A549 (cell line): Measurements from ENCODE around the gene CHRM5. TPM values are rescaled to one million over a fixed set of nuclear protein-coding genes. Genes with fewer than 3 reads are reported as not detected.
"Not testable (repeated sequence)": the region's sequence is repeated elsewhere in the genome, so short reads cannot be mapped to it uniquely, and the experiment has no call there.

Experiments used
- ATAC-seq, 2 experiments: fragments of 200-7000 bp in 1 of 2; fragments of >200 bp in 1 of 2; cut with Nextera tagmentation in 1 of 2; cut with Tn5 transposase in 1 of 2; 3 replicates each; pipeline versions ENCODE4 v1.8.0 to v1.9.1; 2018 to 2020; ENCODE audit warnings: mild to moderate bottlenecking in 1 of 2, moderate library complexity in 1 of 2
- CTCF ChIA-PET: fragments of 300-600 bp; sonication (Branson Sonifier 250); formaldehyde crosslinking; extraction: SDS; loops from one replicate; lab custom pipeline; 2021; ENCODE audit warnings: antibody characterized with exemption, inconsistent platforms; lab: Yijun Ruan, JAX
- POLR2A ChIA-PET: fragments of 350-600 bp; formaldehyde crosslinking; extraction: SDS; loops from one replicate; lab custom pipeline; 2021; ENCODE audit warnings: antibody characterized with exemption, inconsistent platforms; lab: Yijun Ruan, JAX
- DNase-seq, 2 experiments: peaks; one replicate each; pipeline versions ENCODE4 v3.0.0 to v3.0.0-alpha.2; 2011 to 2016; ENCODE audit warnings: low read depth in 1 of 2, low spot score in 1 of 2
- FAIRE-seq: peaks from 2 replicates; lab custom pipeline; 2011; peaks lifted over from hg19 to GRCh38; lab: Jason Lieb, UNC
- H3K27ac ChIP-seq, 2 experiments: fragments of >200 bp; sonication (Bioruptor Twin); formaldehyde crosslinking; 3 replicates each; pipeline ENCODE4 v1.5.1; 2016 to 2017
- H3K4me1 ChIP-seq: fragments of >200 bp; sonication (Bioruptor Twin); formaldehyde crosslinking; 3 replicates; pipeline ENCODE4 v1.6.1; 2016
- H3K4me2 ChIP-seq: fragments of >200 bp; sonication (Bioruptor Twin); formaldehyde crosslinking; 3 replicates; pipeline ENCODE4 v1.6.1; 2016
- H3K4me3 ChIP-seq: fragments of >200 bp; sonication (Bioruptor Twin); formaldehyde crosslinking; 3 replicates; pipeline ENCODE4 v1.5.1; 2016
- H3K9me3 ChIP-seq: fragments of >200 bp; sonication (Bioruptor Twin); formaldehyde crosslinking; 3 replicates; pipeline ENCODE4 v1.6.1; 2016
- CBX2 ChIP-seq: fragments of 200-600 bp; sonication (generic); IDR thresholded peaks from 2 replicates; pipeline ENCODE4 v1.6.1; 2016; ENCODE audit warnings: low read depth, mild to moderate bottlenecking, borderline replicate concordance
- CBX8 ChIP-seq: fragments of 200-600 bp; sonication (generic); IDR thresholded peaks from 2 replicates; pipeline ENCODE4 v1.6.1; 2016
- EP300 ChIP-seq, 2 experiments: fragments of >200 bp; sonication (Bioruptor Twin); formaldehyde crosslinking; IDR thresholded peaks; 2 replicates in 1 of 2; 3 replicates in 1 of 2; pipeline ENCODE4 v1.6.1; 2016 to 2017
- GATA3 ChIP-seq: IDR thresholded peaks from 2 replicates; pipeline ENCODE4 v1.6.1; 2012; ENCODE audit warnings: borderline replicate concordance
- JUNB ChIP-seq: fragments of >200 bp; sonication (Bioruptor Twin); formaldehyde crosslinking; IDR thresholded peaks from 2 replicates; pipeline ENCODE4 v1.6.1; 2016
- MYC ChIP-seq: IDR thresholded peaks from 2 replicates; pipeline ENCODE4 v1.6.1; 2012; ENCODE audit warnings: mild to moderate bottlenecking, inconsistent platforms, low read length, improper control_type of control experiment, borderline replicate concordance
- NFE2L2 ChIP-seq: fragments of 150-350 bp; conservative IDR thresholded peaks from 2 replicates; pipeline ENCODE4 v1.6.1; 2014; ENCODE audit warnings: low read length
- RARB ChIP-seq: fragments of 250-450 bp; sonication (Bioruptor Pico); IDR thresholded peaks from 2 replicates; pipeline ENCODE4 v1.8.0; 2021; ENCODE audit warnings: mild to moderate bottlenecking, moderate library complexity
- ZFP36 ChIP-seq: fragments of 450-650 bp; IDR thresholded peaks from 2 replicates; pipeline ENCODE4 v1.6.1; 2014; ENCODE audit warnings: borderline replicate concordance; ENCODE audit not compliant: partially characterized antibody
- ZSCAN20 ChIP-seq: fragments of 250-450 bp; sonication (Bioruptor Pico); IDR thresholded peaks from 2 replicates; pipeline ENCODE4 v1.8.0; 2022; ENCODE audit warnings: mild to moderate bottlenecking, moderate library complexity
- WGBS: methylation state at CpG from one replicate; pipeline ENCODE4 v1.1.6; 2017; ENCODE audit errors: missing lambda C conversion rate; 5-methylcytosine and 5-hydroxymethylcytosine counted together
- polyA plus RNA-seq, 4 experiments: library from polyadenylated mRNA; depleted of rRNA in 3 of 4; stranded (reverse); fragments of >200 nt; fragmentation: RNase III in 1 of 4; extraction: RNeasy Plus Mini Kit Qiagen cat#74134 plus additional on column Dnase treatment in 1 of 4; gene quantifications; 2 replicates in 3 of 4; 3 replicates in 1 of 4; pipeline ENCODE4 v1.2.3, GENCODE V29; 2011 to 2017
- TF ChIP-seq, protein P1 (sequence below): IDR thresholded peaks from 2 replicates; pipeline ENCODE4 v1.6.1; 2012
- TF ChIP-seq, protein P2 (sequence below): fragments of >200 bp; sonication (Bioruptor Twin); formaldehyde crosslinking; IDR thresholded peaks from 3 replicates; pipeline ENCODE4 v1.5.1; 2016
- TF ChIP-seq, protein P3 (sequence below): IDR thresholded peaks from 2 replicates; pipeline ENCODE4 v1.6.1; 2012; ENCODE audit warnings: low read depth, borderline replicate concordance
- TF ChIP-seq, protein P4 (sequence below): fragments of >200 bp; sonication (Bioruptor Twin); formaldehyde crosslinking; IDR thresholded peaks from 3 replicates; pipeline ENCODE4 v1.6.1; 2016
- TF ChIP-seq, protein P5 (sequence below): fragments of 250-450 bp; sonication (Bioruptor Pico); IDR thresholded peaks from 2 replicates; pipeline ENCODE4 v1.5.0; 2020; ENCODE audit warnings: low read depth, mild to moderate bottlenecking, moderate library complexity

Gene CHRM5
- polyA plus RNA-seq, 2 of the 4 experiments (the other 2 are of a cell fraction), result not detected

DNA sequence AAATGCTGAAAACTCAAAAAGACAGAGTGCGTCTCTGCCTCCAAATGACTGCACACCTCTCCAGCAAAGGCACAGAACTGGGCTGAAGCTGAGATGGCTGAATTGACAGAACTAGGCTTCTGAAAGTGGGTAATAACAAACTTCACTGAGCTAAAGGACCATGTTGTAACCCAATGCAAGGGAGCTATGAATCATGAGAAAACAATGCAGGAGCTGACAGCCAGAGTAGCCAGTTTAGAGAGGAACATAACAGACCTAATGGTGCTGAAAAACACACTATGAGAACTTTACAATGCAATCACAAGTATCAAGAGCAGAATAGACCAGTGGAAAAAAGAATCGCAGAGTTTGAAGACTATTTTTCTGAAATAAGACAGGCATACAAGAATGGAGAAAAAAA is 80.8 kb downstream of the CHRM5 start:
- FAIRE-seq (peak; percentile 51), DNase-seq (no peak), ATAC-seq (no peak)
- Histone ChIP-seq H3K4me1 (no peaks in the 10 kb centered on the region), H3K4me3 (no peak overlapping the region), H3K27ac (no peak overlapping the region), H3K9me3 (peaks cover 28% of the 10 kb centered on the region), H3K4me2 (no peak overlapping the region)
- TF ChIP-seq, protein P1, sequence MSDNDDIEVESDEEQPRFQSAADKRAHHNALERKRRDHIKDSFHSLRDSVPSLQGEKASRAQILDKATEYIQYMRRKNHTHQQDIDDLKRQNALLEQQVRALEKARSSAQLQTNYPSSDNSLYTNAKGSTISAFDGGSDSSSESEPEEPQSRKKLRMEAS, result no peak
- TF ChIP-seq RARB (CRISPR knock-in tag) (no peak), GATA3 (no peak), CBX8 (no peak), JUNB (no peak), EP300 (IDR thresholded peaks at IDR 0.05) (no peak), NFE2L2 (no peak), CBX2 (no peak)
- TF ChIP-seq, protein P2, sequence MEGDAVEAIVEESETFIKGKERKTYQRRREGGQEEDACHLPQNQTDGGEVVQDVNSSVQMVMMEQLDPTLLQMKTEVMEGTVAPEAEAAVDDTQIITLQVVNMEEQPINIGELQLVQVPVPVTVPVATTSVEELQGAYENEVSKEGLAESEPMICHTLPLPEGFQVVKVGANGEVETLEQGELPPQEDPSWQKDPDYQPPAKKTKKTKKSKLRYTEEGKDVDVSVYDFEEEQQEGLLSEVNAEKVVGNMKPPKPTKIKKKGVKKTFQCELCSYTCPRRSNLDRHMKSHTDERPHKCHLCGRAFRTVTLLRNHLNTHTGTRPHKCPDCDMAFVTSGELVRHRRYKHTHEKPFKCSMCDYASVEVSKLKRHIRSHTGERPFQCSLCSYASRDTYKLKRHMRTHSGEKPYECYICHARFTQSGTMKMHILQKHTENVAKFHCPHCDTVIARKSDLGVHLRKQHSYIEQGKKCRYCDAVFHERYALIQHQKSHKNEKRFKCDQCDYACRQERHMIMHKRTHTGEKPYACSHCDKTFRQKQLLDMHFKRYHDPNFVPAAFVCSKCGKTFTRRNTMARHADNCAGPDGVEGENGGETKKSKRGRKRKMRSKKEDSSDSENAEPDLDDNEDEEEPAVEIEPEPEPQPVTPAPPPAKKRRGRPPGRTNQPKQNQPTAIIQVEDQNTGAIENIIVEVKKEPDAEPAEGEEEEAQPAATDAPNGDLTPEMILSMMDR, result no peak
- TF ChIP-seq, protein P3, sequence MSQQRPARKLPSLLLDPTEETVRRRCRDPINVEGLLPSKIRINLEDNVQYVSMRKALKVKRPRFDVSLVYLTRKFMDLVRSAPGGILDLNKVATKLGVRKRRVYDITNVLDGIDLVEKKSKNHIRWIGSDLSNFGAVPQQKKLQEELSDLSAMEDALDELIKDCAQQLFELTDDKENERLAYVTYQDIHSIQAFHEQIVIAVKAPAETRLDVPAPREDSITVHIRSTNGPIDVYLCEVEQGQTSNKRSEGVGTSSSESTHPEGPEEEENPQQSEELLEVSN, result no peak
- TF ChIP-seq, protein P4, sequence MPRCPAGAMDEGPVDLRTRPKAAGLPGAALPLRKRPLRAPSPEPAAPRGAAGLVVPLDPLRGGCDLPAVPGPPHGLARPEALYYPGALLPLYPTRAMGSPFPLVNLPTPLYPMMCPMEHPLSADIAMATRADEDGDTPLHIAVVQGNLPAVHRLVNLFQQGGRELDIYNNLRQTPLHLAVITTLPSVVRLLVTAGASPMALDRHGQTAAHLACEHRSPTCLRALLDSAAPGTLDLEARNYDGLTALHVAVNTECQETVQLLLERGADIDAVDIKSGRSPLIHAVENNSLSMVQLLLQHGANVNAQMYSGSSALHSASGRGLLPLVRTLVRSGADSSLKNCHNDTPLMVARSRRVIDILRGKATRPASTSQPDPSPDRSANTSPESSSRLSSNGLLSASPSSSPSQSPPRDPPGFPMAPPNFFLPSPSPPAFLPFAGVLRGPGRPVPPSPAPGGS, result no peak
- TF ChIP-seq, protein P5, sequence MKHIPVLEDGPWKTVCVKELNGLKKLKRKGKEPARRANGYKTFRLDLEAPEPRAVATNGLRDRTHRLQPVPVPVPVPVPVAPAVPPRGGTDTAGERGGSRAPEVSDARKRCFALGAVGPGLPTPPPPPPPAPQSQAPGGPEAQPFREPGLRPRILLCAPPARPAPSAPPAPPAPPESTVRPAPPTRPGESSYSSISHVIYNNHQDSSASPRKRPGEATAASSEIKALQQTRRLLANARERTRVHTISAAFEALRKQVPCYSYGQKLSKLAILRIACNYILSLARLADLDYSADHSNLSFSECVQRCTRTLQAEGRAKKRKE (CRISPR knock-in tag), result no peak
- WGBS, result 81% methylated on average over 2 of the region's 2 CpGs
- ChIA-PET POLR2A (no interaction called here), CTCF (interaction anchor here (1.9 kb wide), 1 partner anchor 14 kb away, joined by 6 read pairs; no protein-coding TSS in a partner anchor)

DNA sequence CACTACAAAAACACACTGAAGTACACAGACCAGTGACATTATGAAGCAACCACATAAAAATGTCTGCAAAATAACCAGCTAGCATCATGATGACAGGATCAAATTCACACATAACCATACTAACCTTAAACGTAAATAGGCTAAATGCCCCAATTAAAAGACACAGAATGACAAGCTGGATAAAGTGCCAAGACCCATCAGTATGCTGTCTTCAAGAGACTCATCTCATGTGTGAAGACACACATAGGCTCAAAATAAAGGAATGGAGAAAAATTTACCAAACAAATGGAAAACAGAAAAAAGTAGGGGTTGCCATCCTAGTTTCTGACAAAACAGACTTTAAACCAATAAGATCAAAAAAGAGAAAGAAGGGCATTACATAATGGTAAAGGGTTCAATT is 82.1 kb downstream of the CHRM5 start:
- ATAC-seq, FAIRE-seq, H3K27ac ChIP-seq, H3K4me1 ChIP-seq, DNase-seq, H3K4me2 ChIP-seq, POLR2A ChIA-PET, H3K4me3 ChIP-seq: not testable (repeated sequence)
- WGBS, result 18% methylated on average over 1 of the region's 1 CpG
- peaks cover 28% of the 10 kb centered on the region for H3K9me3 ChIP-seq
- CTCF ChIA-PET, result interaction anchor here (0.7 to 5.8 kb wide), 4 partner anchors 10 to 317 kb away, joined by 3 to 28 read pairs (median 8); partner anchors contain the start of gene AVEN

DNA sequence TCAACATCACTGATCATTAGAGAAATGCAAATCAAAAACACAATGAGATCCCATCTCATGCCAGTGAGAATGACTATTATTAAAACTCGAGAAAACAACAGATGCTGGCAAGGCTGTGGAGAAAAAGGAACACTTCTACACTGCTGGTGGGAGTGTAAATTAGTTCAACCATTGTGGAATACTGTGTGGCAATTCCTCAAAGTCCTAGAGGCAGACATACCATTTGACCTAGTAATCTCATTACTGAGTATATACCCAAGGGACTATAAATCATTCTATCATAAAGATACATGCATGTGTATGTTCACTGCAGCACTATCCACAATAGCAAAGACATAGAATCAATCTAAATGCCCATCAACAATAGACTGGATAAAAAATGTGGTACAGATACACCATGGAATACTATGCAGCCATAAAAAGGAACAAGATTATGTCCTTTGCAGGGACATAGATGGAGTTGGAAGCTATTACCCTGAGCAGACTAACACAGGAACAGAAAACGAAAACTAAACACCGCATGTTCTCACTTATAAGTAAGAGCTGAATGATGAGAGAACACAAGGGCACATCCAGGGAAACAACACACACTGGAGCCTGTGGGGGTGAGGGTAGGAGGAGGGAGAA is 85.9 kb downstream of the CHRM5 start:
- Histone ChIP-seq H3K4me1 (0 out of 3 replicates have a peak, but pooled peaks cover 4% of the 10 kb centered on the region), H3K9me3 (peaks cover 28% of the 10 kb centered on the region), H3K4me3 (no peak overlapping the region), H3K27ac (no peak overlapping the region), H3K4me2 (no peak overlapping the region)
- ChIA-PET POLR2A (no interaction called here), CTCF (interaction anchor here (5.8 kb wide), 1 partner anchor 9 kb away, joined by 28 read pairs; no protein-coding TSS in a partner anchor)
- no peak for DNase-seq
- 64% methylated on average over 3 of the region's 3 CpGs for WGBS
- ATAC-seq, result no peak
- TF ChIP-seq, protein P4, result no peak
- TF ChIP-seq, protein P5 (CRISPR knock-in tag), result no peak
- TF ChIP-seq ZFP36 (no peak), ZSCAN20 (CRISPR knock-in tag) (no peak), EP300 (IDR thresholded peaks at IDR 0.05) (no peak), MYC (no peak)
- no peak for FAIRE-seq
